ENCODE data around the gene LHX6.

LHX6 gene

DNA sequence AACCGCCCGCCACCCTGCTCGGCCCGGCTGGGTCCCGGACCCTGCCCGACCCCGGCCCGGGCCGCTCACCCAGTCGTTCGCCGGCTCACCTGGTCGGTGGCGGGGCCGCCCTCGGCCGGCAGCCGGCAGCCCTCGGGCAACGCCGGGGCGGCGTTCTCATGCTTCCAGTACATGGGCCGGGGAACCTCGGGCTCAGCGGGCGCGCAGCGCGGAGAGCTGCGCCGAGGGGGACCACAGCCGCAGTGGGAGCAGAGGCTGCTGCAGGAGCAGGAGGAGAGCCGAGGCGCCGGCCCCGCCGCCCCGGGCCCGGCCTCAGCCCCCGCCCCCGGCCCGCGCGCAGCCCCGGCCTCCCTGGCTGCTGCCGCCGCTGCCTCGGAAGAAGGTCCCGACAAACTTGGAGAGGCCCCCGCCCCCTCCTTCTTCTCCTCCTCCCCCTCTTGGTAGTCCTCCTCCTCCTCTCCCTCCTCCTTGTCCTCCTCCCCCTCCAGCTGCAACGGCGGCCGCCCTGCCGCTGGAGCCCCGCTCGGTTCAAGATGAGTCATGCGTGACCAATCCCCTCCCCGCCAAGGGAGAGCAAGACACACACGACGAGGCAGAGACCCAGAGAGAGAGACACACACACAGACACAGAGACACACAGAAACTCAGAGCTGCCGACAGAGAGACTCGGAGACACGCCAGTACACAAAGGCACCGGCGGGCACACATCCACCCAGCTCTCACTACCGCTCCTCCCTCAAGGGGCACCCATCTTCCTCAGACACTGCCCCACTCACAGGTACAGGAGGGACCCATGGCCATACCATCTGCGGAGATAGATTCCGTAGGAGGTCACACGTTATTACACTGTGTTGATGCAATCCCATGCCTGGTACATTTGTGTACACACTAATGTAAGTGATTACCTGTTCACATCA lies at the start of gene LHX6:
Gene LHX6 (minus strand): TSS at position 390 of the 917 bp plus-strand sequence. CDS start 217 bp downstream, at position 173.
- DNase-seq = no peak

DNA sequence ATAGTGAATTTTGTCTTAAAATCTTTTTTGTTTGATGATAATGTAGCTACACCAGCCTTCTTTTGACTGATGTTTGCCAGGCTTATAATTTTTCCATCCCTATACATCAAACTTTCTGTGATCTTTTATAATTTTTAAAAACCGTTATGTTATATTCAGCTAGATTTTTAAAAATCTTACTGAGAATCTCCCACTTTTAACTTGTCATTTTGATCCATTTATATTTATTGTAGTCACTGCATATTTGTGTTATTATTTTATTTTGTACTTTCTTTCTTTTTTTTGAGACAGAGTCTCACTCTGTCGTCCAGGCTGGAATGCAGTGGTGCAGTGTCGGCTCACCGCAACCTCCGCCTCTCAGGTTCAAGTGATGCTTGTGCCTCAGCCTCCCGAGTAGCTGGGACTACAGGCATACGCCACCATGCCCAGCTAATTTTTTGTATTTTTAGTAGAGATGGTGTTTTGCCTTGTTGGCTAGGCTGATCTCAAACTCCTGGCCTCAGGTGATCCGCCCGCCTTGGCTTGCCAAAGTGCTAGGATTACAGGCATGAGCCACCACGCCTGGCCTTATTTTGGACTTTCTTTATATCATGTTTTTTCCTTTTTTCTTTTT lies 48.6 kb upstream of the LHX6 start:
- DNase-seq = no peak

DNA sequence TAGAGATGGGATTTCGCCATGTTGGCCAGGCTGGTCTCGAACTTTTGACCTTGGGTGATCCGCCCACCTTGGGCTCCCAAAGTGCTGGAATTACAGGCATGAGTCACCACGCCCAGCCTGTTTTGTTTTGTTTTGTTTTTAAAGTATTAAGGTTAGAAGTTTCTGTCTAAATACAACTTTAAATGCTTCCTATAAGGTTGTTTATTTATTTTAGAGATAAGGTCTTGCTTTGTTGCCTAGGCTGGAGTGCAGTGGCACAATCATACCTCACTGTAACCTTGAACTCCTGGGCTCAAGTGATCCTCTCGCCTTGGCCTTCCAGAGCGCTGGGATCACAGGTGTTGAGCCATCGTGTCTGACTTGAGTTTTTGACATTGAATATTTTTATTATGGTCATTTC lies 47.3 kb upstream of the LHX6 start:
- DNase-seq = no peak

DNA sequence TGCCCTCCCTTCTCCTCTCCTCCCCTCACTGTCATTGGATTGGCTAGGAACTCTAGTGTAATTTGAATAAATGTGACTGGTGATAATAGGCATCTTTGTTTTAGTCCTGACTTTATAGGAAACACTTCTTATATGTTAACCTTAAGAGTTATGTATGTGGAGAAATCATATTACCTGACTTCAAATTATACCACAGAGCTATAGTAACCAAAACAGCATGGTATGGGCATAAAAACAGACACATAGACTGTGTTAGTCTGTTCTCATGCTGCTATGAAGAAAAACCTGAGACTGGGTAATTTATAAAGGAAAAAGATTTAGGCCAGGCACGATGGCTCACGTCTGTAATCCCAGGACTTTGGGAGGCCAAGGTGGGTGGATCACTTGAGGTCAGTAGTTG lies 45.3 kb upstream of the LHX6 start:
- DNase-seq = no peak

DNA sequence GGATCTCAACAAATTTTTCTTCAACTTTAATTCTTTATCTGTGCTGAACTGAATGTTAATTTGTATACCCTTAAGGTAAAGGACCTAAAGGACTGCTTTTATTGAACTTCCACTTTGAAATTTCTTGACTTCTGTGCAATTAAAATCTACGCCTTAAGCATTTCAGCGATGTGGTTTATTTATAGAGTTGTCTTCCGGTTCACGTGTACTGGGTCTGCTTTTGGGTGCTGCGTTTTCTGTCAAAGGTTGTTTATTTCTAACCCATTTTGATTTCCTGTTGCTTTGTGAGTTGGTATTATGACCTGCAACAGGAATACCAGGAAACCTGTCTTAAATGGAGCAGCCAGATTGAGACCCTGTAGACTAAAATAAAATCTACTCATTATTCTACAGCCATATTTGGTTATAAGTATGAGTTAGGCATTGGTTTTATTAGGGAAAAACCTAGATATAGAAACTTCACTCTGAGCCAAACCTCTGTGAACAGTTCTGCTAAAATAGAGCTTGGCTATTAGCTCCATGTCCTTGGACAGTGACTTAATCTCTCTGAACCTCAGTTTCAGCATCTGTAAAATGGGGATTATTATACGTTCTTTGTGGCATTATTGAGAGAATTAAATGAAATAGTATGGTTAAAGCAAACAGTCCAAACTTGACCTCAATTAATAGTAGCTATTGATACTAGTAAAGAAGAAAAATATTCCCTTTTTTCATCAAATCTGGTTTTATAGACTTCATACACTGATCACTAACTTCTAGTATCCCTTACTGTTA lies 39.5 kb upstream of the LHX6 start:
- no peak for DNase-seq

DNA sequence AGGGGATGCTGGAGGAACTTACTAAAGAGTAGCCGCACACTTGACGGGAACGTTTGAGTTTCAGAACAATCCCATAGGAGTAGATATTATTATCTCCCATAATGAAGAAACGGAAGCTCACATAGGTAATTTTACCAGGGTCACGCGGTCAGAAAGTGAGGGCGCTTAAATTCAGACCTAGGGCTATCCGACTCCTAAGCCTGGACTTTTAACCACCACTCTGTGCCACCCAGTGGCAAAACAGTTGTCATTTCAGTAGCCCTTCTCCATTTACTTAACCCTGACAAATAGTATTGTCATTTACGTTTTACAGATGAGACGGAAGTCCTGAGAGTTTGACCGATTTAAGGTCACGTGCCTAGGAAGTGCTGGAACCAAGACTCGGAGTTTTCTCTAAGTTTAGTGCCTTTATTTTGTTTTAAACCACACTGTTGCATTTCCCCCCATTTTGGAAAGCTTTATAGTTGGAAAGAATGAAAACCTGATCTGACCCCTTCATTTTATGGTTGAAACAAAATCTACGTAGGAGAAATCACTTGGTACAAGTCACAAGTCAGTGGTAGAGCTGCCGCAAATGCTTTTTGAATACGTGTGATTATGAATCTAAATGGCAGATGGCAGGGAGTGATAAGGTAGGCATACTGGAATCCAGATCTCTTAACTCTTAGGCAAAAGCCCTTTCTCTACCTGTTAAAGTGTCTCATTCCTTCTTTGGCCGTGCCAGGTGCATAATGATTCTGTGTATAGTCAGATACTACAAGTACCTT lies 36.6 kb upstream of the LHX6 start:
- no peak for DNase-seq

DNA sequence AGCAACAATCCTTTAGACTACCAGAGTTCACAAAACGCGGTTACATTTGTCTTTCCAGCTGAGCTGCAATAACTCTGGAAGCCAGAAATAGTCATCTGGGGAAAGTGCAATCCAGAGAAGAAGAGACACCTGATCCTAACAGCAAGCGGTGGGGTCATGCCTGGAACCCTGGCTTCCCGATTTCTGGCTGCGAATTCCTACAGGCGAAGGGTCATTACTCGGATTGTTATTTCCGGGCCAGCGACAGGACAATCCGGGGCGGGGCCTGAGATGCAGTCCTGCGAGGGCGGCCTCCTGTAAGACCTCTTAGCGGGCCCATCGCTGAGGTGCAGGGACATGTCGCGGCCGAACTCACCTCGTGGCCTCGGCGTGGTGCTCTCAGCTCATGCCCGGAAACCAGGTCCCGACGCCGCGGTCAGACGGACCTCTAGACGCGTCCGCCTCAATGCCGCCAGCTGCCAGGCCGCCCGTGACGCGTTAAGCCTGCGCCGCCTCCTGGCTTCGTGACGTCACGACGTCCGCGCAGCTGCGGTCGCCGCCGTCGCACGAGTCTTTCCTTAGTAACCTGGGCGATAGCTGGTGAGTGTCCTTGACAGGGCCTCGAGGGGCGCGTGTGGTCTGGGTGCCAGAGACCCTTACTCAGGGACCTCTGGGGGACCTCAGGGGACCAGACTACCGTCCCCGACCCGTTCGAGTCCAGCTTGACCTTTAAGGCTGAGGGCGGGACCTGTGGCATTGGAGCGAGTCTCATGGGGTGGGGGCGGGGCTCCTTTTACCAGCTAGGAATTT lies 35.8 kb upstream of the LHX6 start, which contains the start of the genes MRRF and RBM18:
Gene MRRF (plus strand): TSS at position 523 of the 789 bp plus-strand sequence. CDS start 6,010 bp downstream, outside the sequence.
Gene RBM18 (minus strand): TSS at position 481 of the 789 bp plus-strand sequence. CDS start 3,348 bp downstream, outside the sequence.
- DNase-seq = peak; percentile 90

DNA sequence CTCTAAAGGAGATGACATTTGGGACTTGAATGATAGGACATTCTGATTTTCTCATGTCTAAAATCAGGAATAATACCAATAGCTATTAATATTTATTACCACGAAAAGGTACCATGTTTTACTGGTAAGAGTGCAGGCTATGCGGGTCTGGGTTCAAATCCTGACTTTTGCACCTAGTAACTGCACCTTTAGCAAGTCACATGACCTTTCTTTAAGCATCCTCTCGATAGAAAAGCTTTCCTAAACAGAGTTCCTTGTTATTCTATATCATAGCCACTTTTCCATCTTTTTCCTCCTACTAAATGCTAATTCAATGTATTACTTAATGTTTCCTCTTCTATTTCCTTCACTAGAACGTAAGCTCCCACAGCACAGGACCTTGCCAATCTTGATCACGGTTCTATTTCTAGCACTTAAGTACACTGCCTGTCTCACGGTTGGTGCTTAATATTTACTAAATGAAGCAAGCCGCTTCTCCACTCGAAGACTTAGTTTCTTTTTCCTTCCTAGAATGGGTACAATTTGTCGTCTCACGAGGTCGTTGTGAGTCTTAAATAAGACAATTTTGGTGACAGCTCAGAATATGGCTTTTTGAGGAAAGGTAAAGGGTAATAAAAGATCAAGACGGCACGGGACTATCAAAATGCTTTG lies 35.1 kb upstream of the LHX6 start:
- DNase-seq = no peak

DNA sequence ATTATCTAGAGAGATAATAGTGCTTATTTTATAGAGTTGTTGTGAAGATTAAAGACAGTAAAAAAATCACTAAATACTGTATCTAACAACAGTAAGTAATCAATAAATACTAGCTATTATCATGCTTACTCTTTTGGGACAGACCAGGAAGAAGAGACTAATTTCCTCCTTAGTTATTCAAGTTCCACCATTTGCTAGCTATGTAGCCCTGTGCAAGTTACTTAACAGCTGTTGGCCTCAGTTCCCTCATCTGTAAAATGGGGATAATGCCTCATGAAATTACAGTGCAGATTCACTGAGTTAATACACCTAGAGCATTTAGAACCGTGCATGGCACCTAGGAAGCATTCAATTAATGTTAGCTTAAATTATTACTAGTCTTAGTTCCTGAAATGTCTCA lies 33.3 kb upstream of the LHX6 start:
- no peak for DNase-seq

DNA sequence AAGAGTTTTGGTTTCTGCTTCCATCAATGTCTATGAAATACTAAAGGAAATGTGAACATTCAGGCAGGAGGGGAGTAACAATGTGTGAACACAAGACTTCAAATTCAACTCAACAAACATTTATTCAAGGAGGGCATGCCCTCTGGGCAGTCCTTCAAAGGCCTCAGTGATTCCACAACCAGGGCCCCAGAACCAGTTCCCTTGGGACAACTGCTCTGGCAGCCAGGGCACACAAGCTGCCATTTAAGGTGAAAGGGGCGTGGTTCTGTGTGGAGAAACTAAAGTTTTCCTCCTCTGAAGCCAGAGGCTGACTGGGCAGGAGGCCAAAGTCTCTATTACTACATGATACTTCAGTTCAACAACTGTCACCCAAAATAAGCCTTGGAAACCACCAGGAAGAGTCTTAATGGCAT lies 32.7 kb upstream of the LHX6 start:
- DNase-seq = no peak

DNA sequence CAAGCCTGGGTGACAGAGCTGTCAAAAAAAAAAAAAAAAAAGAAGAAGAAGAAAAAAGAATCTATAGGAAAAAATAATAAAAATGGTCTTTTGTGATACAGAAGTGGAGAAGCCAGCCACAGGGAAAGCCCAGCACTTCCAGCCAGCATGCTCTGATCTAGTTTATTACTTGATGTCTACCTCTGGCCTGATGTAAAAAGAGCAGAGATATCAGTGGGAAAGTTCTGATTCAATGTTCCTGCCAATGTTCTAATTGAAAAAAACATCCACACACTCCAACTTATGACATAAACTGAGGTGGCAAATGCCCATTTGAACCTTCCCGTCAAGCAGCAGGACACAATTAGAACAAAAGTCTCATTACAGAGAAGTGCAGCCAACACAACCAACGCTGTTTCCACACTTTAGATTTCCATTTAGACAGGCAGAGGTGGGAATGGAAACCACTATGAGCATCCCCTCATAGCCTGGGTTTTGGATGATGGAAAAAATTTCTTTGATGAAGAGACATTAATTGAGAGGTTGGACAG lies 30.2 kb upstream of the LHX6 start:
- DNase-seq = no peak

DNA sequence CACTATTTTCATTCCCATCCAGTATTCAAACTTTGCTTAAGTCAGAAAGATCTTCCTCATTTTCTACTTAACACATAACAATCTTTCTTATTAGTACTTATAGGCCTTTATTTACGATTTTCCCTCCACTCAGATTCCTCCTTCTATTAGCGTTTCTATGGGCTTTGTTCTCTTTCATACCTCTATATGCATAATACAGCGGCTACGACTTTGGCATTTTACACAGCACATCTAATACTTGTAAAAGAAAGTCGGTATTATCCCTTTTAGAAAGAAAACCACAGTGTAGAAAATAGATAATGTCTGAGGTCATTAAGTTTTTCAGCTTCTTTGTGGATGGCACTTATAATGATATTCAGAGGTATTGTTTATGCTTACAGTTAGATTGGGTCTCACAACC lies 27.4 kb upstream of the LHX6 start:
- DNase-seq = no peak

DNA sequence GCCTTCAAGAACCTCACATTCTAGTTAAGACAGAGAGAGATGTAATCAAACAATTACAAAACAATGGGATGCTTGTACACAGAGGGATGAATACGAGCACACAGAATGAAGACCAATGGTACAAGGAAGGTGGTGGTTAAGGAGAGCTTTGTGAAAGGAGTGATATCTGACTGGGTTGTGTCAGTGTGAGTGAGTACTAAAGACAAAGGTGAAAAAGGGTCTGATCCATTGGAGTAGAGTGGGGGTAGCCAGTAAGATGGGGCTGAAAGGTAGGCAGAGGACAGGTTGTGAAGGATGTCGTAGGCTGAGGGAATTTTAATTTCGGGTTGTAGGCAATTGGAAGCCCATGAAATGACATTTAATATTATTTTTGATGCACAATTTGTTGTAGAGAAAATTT lies 26.0 kb upstream of the LHX6 start:
- DNase-seq = no peak

DNA sequence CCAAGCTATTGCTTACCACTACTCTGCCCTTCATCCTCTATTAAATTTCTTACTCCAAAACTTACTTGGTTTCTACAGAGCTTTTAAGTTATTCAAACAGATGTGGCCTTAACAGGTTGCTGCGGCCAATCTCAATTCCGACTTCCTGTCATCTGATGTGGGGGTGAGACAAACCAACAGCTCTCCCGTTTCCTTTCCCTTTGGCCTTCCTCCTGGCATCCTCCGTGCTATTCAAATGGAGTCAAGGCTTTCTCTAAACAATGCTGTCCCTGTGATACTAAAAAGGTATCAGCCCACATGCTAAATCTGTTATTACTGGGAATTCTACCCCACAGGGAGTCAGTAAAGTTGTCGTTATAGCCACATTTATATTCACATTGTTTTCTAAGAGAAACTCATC lies 24.0 kb upstream of the LHX6 start:
- no peak for DNase-seq

DNA sequence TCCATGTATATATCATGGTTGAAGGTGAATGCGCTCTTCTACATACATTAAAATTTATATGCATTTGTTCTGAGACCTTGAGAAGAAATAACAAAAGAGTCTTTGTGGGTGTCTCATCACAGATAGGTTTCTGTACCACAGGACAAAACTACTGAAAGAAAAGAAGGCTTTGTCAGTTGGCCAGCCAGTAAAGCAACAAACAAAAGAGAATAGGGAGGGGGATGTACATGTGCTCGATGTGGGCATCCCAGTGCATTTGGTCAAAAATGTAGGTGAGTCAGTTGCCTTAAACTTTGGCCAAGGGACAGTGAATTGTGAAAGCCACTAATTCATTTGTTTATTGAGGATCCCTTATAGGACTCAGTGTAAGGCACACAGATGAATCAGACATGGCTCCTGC lies 22.6 kb upstream of the LHX6 start:
- no peak for DNase-seq

DNA sequence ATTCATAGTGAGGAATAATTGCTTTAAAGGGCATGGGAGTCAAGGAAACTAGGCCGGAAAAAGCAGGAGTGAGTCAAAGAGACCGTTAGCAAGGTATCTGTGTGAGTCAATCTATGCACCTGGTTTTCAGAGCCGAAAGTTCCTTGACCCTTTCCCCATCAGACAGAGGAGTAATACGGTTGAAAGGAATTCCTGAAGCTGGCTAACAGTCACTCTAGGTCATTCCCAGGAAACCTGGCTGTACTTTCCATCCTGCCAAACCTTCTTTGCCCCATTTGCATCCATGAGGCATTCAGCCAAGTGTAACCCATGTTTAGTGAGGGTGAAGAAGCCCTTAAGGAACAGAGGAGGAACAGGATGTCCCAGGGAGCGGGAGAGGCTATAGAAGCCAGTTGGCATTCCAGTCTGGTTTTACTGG lies 19.7 kb upstream of the LHX6 start:
- no peak for DNase-seq

DNA sequence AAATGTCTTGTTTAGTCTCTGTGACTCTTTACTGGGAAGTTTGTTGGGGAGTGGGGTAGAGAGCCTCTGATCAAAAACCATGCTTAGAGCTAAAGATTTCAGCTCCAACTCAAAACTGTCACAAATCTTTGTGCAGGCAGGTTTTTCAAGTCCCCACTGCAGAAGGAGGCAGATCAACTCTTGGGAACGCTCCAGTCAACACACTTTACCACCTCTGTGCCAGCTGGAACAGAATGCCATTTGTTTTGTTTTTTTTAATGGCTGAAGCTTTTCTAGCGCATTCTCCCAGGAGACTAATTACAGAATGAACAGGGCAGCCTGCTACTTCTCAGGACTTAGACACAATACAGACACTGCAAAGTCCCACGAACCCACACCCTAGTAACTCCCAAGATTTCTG lies 17.9 kb upstream of the LHX6 start:
- DNase-seq = no peak

DNA sequence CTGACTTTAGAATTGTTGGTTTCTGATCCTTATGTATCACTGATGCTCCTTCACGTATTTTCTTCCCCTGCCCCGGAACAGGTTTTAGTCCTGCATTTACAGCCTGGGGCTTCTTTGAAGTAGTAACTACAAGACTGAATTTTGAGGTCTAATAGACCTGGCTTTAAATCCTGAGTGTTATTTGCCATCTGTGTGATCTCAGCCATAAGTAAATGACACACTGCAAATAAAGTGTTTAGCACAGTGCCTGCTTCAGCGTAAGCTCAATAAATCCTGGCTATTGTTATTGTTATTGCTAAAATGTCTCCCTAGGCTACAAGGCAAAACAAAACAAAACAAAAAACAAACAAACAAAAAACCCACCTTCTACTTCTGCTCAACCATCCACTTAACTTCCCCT lies 15.6 kb upstream of the LHX6 start:
- no peak for DNase-seq

DNA sequence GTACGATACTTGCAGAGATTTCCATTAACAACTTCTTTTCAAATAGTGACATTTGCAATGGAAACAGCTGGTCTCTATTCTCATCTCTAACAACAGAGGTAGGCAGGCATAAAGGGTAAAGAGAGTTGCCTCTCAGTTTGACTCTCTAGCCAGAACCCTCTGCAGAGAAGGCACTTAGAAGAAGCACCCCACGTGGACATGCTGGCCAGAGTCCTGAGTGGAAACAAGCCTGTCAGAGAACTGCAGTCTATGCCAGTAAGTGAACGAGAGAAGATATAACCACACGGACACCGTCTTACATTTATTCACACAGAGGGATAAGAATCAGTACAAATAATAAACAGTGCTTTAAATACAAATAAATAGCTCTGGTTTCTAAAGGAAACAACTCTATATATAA lies 11.0 kb upstream of the LHX6 start:
- DNase-seq = no peak

DNA sequence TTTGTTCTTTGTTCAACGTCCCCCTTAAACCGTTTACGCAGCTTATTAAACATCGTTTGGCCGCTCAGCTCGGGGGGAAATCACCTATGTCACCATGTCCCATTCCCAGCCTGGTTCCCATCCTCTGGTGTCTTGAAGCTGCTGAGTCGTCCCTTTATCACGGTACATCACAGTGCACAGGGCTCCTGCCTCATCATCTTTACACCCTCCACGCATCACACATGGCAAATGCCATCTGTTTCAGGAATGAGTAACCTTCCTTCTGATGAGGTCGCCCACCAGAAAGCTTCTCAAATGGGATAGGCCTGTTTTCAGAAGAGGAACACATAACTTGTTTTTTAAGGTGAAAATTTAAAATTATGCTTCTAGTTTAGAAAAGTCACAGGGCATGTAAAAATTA lies 7.9 kb upstream of the LHX6 start:
- DNase-seq = no peak

Data from activated CD8-positive, alpha-beta memory T cell treated with anti-CD3 and anti-CD28 coated beads, Interleukin-2, amount 50 U/mL, for 4 hours (primary cell).